Measurements from ENCODE around the gene C6orf136. TPM values are rescaled to one million over a fixed set of nuclear protein-coding genes. Genes with fewer than 3 reads are reported as not detected.
A peak's percentile ranks its signal among the peaks of the same experiment; 100 is the strongest.
"Not testable (repeated sequence)": the region's sequence is repeated elsewhere in the genome, so short reads cannot be mapped to it uniquely, and the experiment has no call there.

The C6orf136 gene, protein sequence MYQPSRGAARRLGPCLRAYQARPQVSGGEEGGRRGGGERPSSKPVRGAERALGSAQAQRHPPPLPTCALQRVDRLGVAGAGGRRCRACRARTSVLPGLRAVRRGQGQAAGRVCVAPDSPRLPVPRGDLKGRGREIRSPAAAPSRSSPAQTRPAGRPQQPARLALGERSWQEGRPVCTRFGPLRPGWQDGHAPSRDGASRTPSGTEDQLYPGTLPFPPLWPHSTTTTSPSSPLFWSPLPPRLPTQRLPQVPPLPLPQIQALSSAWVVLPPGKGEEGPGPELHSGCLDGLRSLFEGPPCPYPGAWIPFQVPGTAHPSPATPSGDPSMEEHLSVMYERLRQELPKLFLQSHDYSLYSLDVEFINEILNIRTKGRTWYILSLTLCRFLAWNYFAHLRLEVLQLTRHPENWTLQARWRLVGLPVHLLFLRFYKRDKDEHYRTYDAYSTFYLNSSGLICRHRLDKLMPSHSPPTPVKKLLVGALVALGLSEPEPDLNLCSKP
- 9.5 TPM for polyA plus RNA-seq (2013)

DNA sequence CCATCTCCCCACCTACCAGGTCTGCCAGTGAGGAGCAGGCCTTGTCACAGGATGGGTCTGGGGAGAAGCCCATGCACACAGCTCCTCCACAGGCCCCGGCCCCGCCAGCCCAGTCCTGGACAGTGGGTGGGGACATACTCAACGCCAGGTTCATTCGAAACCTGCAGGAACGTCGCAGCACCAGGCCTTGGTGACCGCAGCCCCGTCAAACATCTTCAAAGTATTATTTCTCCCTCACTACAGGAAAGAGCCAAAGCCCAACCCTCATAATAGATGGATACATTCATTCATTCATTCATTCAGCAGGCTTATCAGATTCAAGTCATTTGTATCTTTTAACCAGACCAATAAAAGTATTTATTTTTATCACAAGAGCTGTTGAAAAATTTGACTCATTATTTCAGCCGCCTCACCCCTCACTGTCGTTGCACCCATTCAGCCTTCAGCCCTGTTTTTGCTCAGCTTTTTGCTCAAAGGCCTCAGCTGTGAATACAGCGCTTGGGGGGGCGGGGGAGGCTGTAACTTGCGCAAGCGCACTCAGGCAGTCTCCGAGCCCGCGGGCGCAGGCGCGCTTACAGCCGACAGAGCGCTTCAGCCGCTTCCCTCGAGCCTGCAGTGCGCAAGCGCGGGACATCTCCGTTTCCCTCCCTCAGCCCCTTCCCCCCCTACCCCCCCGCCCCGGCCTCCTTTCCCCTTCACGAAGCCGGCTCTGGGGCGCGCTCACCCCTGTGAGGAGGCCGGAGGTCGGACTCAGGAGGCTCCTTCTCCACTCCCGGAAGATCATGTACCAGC lies at the start of gene C6orf136:
C6orf136 (plus strand) TSS at position 684 of the 792 bp plus-strand sequence; CDS start at position 783, 99 bp downstream.
- peak within 1 kb of the TSS in 1 of 2 experiments; percentile 85 for H3K27ac ChIP-seq (ENCODE audit: insufficient read depth in 1 of 2, low read depth in 1 of 2, low read length in 2 of 2, poor library complexity in 1 of 2, severe bottlenecking in 2 of 2)
- POLR2A ChIA-PET: interaction anchor here (2.5 kb wide), 1 partner anchor 31 kb away, joined by 6 read pairs; no protein-coding TSS in a partner anchor
- peak within 1 kb of the TSS; percentile 54 to 97 (median 91) for H3K4me3 ChIP-seq (ENCODE audit: control insufficient read depth in 1 of 7, extremely low read depth in 1 of 7, insufficient read depth in 4 of 7, low read depth in 2 of 7, low read length in 6 of 7)
- peaks cover 11 to 49% (median 38%) of the 10 kb centered on the region in 4 experiments for H3K4me1 ChIP-seq (ENCODE audit: control extremely low read depth in 1 of 4, control insufficient read depth in 4 of 4, insufficient read depth in 4 of 4, low read length in 3 of 4)
- H3K9me3 ChIP-seq (ENCODE audit: control extremely low read depth in 1 of 5, control insufficient read depth in 4 of 5, insufficient read depth in 2 of 5, low read depth in 1 of 5, low read length in 4 of 5): no peaks in the 10 kb centered on the region
- WGBS (ENCODE audit: insufficient coverage): 38% methylated on average over 14 of the region's 37 CpGs
- peak; percentile 93 to 97 (median 95) for DNase-seq
- H3K27me3 ChIP-seq (replicated peaks in 2 of 5; ENCODE audit: control insufficient read depth in 4 of 5, insufficient read depth in 5 of 5, low read length in 4 of 5): no peaks in the 10 kb centered on the region
- CTCF ChIA-PET: interaction anchor here (0.7 to 7.6 kb wide), 5 partner anchors 9 to 313 kb away, joined by 3 to 97 read pairs (median 3); partner anchors contain the start of genes ATAT1 and DHX16
- H3K36me3 ChIP-seq (ENCODE audit: control insufficient read depth in 4 of 4, insufficient read depth in 4 of 4, low read length in 3 of 4): peaks cover 10 to 50% (median 19%) of the 10 kb centered on the region in 4 experiments

DNA sequence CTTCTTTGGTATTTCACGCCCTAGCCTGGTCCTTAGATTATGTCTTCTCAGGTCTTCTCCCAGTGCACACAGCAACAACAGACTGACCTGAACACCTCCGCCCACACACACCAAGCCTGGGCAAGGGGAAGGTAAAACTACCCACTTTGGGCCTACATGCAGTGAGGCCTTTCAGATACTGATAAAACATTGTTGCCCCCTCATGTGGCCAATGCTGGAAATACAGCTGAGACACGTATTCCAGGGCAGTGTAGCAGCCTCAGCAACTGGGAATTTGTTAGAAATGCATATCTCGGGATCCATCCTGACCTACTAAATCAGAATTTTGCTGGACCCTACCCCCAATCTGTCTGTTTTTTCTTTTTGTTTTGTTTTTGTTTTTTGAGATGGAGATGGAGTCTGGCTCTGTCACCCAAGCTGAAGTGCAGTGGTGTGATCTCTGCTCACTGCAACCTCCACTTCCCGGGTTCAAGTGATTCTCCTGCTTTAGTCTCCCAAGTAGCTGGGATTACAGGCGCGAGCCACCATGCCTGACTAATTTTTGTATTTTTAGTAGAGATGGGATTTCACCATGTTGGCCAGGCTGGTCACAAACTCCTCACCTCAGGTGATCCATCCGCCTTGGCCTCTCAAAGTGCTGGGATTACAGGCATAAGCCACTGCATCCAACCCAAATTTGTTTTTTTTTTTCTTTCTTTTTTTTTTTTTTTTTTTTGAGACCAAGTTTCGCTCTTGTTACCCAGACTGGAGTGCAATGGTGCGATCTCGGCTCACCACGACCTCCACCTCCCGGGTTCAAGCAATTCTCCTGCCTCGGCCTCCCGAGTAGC lies 49.4 kb upstream of the C6orf136 start:
- H3K36me3 ChIP-seq (ENCODE audit: control insufficient read depth in 4 of 4, insufficient read depth in 4 of 4, low read length in 3 of 4): peaks cover 7 to 45% (median 30%) of the 10 kb centered on the region in 4 experiments
- not testable (repeated sequence) for H3K27me3 ChIP-seq (replicated peaks in 2 of 5; ENCODE audit: control insufficient read depth in 4 of 5, insufficient read depth in 5 of 5, low read length in 4 of 5); H3K4me3 ChIP-seq (ENCODE audit: control insufficient read depth in 1 of 7, extremely low read depth in 1 of 7, insufficient read depth in 4 of 7, low read depth in 2 of 7, low read length in 6 of 7); H3K9me3 ChIP-seq (ENCODE audit: control extremely low read depth in 1 of 5, control insufficient read depth in 4 of 5, insufficient read depth in 2 of 5, low read depth in 1 of 5, low read length in 4 of 5); H3K4me1 ChIP-seq (ENCODE audit: control extremely low read depth in 1 of 4, control insufficient read depth in 4 of 4, insufficient read depth in 4 of 4, low read length in 3 of 4); H3K27ac ChIP-seq (ENCODE audit: insufficient read depth in 1 of 2, low read depth in 1 of 2, low read length in 2 of 2, poor library complexity in 1 of 2, severe bottlenecking in 2 of 2)
- peak; percentile 72 to 83 (median 76) for DNase-seq
- WGBS (ENCODE audit: insufficient coverage): 71% methylated on average over 3 of the region's 15 CpGs
- CTCF ChIA-PET: interaction anchor here (0.7 to 6.6 kb wide), 33 partner anchors 9 to 144 kb away, joined by 3 to 99 read pairs (median 5); partner anchors contain the start of gene ABCF1
- POLR2A ChIA-PET: interaction anchor here (0.6 to 2.7 kb wide), 8 partner anchors 16 to 115 kb away, joined by 3 to 21 read pairs (median 3); no protein-coding TSS in a partner anchor

DNA sequence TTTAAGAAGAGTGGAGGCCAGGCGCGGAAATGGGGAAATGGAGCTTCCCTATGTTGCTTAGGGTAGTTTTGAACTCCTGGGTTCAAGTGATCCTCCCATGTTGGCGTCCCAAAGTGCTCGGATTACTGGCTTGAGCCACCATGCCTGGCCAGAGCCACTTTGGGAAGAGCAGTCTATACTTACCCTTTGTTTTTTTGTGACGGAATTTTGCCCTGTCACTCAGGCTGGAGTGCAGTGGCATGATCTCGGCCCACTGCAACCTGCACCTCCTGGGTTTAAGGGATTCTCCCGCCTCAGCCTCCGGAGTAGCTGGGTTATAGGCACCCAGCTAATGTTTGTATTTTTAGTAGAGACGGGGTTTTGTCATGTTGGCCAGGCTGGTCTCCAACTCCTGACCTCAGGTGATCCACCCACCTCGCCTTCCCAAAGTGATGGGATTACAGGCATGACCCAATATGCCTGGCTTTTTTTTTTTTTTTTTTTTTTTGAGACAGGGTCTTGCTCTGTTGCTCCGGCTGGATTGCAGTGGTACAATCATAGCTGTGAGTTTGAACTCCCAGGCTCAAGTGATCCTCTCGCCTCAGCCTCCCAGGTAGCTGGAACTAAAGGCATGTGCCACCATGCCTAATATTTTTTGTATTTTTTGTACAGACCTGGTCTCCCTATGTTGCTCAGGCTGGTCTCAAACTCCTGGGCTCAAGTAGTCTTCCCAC lies 47.9 kb upstream of the C6orf136 start:
- no peak for DNase-seq
- peaks cover 12 to 52% (median 39%) of the 10 kb centered on the region in 4 experiments for H3K36me3 ChIP-seq (ENCODE audit: control insufficient read depth in 4 of 4, insufficient read depth in 4 of 4, low read length in 3 of 4)
- no peak overlapping the region for H3K4me3 ChIP-seq (ENCODE audit: control insufficient read depth in 1 of 7, extremely low read depth in 1 of 7, insufficient read depth in 4 of 7, low read depth in 2 of 7, low read length in 6 of 7)
- H3K27me3 ChIP-seq (replicated peaks in 2 of 5; ENCODE audit: control insufficient read depth in 4 of 5, insufficient read depth in 5 of 5, low read length in 4 of 5): no peaks in the 10 kb centered on the region
- no peak overlapping the region for H3K27ac ChIP-seq (ENCODE audit: insufficient read depth in 1 of 2, low read depth in 1 of 2, low read length in 2 of 2, poor library complexity in 1 of 2, severe bottlenecking in 2 of 2)
- ChIA-PET POLR2A (interaction anchor here (1.1 to 2.7 kb wide), 5 partner anchors 14 to 56 kb away, joined by 3 to 21 read pairs (median 6); partner anchors contain the start of gene PPP1R10), CTCF (interaction anchor here (0.7 to 6.6 kb wide), 12 partner anchors 8 to 116 kb away, joined by 3 to 99 read pairs (median 16); partner anchors contain the start of gene ABCF1)
- WGBS (ENCODE audit: insufficient coverage): 84% methylated on average over 9 of the region's 12 CpGs
- peaks cover 0 to 7% (median under 1%) of the 10 kb centered on the region in 4 experiments for H3K4me1 ChIP-seq (ENCODE audit: control extremely low read depth in 1 of 4, control insufficient read depth in 4 of 4, insufficient read depth in 4 of 4, low read length in 3 of 4)
- H3K9me3 ChIP-seq (ENCODE audit: control extremely low read depth in 1 of 5, control insufficient read depth in 4 of 5, insufficient read depth in 2 of 5, low read depth in 1 of 5, low read length in 4 of 5): no peaks in the 10 kb centered on the region

DNA sequence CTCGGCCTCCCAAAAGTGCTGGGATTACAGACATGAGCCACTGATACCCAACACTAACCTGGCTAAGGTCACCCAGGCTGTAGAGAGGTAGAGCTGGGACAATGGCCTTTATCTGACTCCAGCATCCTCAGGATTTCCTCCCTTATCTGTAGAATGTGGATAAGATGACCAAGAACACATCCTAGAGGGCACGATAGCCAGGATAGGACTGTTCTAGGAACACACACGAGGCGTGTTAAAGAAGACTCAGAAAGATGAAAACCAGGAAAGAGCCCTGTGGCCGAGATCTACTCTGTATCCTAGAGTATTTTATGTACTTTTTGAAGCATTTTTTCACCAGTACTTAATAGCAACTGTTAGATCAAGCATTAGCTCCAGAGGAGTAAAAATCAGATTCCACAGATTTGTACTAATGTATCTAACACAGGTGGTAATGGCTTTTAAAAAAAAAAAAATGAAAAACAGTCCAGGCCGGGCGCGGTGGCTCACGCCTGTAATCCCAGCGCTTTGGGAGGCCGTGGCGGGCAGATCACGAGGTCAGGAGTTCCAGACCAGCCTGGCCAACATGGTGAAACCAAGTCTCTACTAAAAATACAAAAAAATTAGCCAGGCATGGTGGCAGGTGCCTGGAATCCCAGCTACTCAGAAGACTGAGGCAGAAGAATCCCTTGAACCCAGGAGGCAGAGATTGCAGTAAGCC lies 47.2 kb upstream of the C6orf136 start:
- H3K9me3 ChIP-seq (ENCODE audit: control extremely low read depth in 1 of 5, control insufficient read depth in 4 of 5, insufficient read depth in 2 of 5, low read depth in 1 of 5, low read length in 4 of 5): no peaks in the 10 kb centered on the region
- DNase-seq: no peak
- no peak overlapping the region for H3K27ac ChIP-seq (ENCODE audit: insufficient read depth in 1 of 2, low read depth in 1 of 2, low read length in 2 of 2, poor library complexity in 1 of 2, severe bottlenecking in 2 of 2)
- H3K36me3 ChIP-seq (ENCODE audit: control insufficient read depth in 4 of 4, insufficient read depth in 4 of 4, low read length in 3 of 4): peaks cover 17 to 52% (median 41%) of the 10 kb centered on the region in 4 experiments
- POLR2A ChIA-PET: interaction anchor here (1.1 to 2.7 kb wide), 3 partner anchors 14 to 51 kb away, joined by 3 to 21 read pairs (median 10); no protein-coding TSS in a partner anchor
- WGBS (ENCODE audit: insufficient coverage): 100% methylated on average over 1 of the region's 13 CpGs
- H3K27me3 ChIP-seq (replicated peaks in 2 of 5; ENCODE audit: control insufficient read depth in 4 of 5, insufficient read depth in 5 of 5, low read length in 4 of 5): no peaks in the 10 kb centered on the region
- CTCF ChIA-PET: interaction anchor here (1.1 to 6.6 kb wide), 13 partner anchors 9 to 146 kb away, joined by 3 to 99 read pairs (median 9); partner anchors contain the start of gene ABCF1
- peaks cover 0 to 7% (median under 1%) of the 10 kb centered on the region in 4 experiments for H3K4me1 ChIP-seq (ENCODE audit: control extremely low read depth in 1 of 4, control insufficient read depth in 4 of 4, insufficient read depth in 4 of 4, low read length in 3 of 4)
- H3K4me3 ChIP-seq (ENCODE audit: control insufficient read depth in 1 of 7, extremely low read depth in 1 of 7, insufficient read depth in 4 of 7, low read depth in 2 of 7, low read length in 6 of 7): no peak overlapping the region

DNA sequence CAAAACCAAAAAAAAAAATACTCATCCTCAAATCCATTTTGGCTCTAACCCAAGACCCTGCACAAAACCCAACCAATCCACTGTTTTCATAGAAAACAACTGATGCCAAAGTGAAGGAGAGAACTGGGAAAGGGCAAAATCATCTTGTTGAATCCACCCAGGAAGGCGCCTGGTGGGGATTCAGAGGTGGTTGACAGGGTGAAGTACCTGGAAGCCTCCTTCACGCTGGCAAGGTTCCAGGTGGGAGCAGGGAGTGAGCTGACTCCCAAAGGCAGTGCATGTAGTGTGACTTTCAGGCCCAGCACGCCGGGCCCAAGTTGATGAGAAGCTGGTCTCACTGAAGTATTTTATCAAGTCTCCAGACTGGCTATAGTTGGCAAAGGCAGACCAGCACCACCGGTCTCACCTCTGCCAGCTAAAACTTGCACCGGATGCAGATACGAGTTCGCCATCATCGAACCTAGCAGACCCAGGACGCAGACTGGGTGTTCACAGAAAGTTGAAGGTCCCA lies 46.4 kb upstream of the C6orf136 start:
- POLR2A ChIA-PET: no interaction called here
- no peak for DNase-seq
- WGBS (ENCODE audit: insufficient coverage): 96% methylated on average over 10 of the region's 10 CpGs
- H3K27me3 ChIP-seq (replicated peaks in 2 of 5; ENCODE audit: control insufficient read depth in 4 of 5, insufficient read depth in 5 of 5, low read length in 4 of 5): no peaks in the 10 kb centered on the region
- H3K27ac ChIP-seq (ENCODE audit: insufficient read depth in 1 of 2, low read depth in 1 of 2, low read length in 2 of 2, poor library complexity in 1 of 2, severe bottlenecking in 2 of 2): no peak overlapping the region
- H3K36me3 ChIP-seq (ENCODE audit: control insufficient read depth in 4 of 4, insufficient read depth in 4 of 4, low read length in 3 of 4): peaks cover 20 to 56% (median 46%) of the 10 kb centered on the region in 4 experiments
- no peak overlapping the region for H3K4me3 ChIP-seq (ENCODE audit: control insufficient read depth in 1 of 7, extremely low read depth in 1 of 7, insufficient read depth in 4 of 7, low read depth in 2 of 7, low read length in 6 of 7)
- H3K9me3 ChIP-seq (ENCODE audit: control extremely low read depth in 1 of 5, control insufficient read depth in 4 of 5, insufficient read depth in 2 of 5, low read depth in 1 of 5, low read length in 4 of 5): no peaks in the 10 kb centered on the region
- CTCF ChIA-PET: interaction anchor here (0.6 to 6.6 kb wide), 12 partner anchors 8 to 147 kb away, joined by 3 to 99 read pairs (median 4); no protein-coding TSS in a partner anchor
- H3K4me1 ChIP-seq (ENCODE audit: control extremely low read depth in 1 of 4, control insufficient read depth in 4 of 4, insufficient read depth in 4 of 4, low read length in 3 of 4): peaks cover 0 to 7% (median under 1%) of the 10 kb centered on the region in 4 experiments

Data from common myeloid progenitor, CD34-positive (primary cell).